HepG2 (cell line): ENCODE measurements around the gene MTHFD2L. TPM values are rescaled to one million over a fixed set of nuclear protein-coding genes. Genes with fewer than 3 reads are reported as not detected.

ENCODE experiments used
- ATAC-seq: fragments of 200-7000 bp; cut with Tn5 transposase; 3 replicates; pipeline ENCODE4 v1.9.1; 2020; ENCODE audit warnings: mild to moderate bottlenecking, moderate library complexity
- BruUV-seq: library from RNA; stranded (reverse); fragments of 400-500 nt; replicated peaks from 2 replicates; lab custom pipeline; 2021; lab: Mats Ljungman, UMichigan
- CTCF ChIA-PET: fragments of 300-600 bp; formaldehyde crosslinking; extraction: SDS; loops from one replicate; lab custom pipeline; 2021; ENCODE audit warnings: low total read pairs, inconsistent platforms, low intra/inter-chr PET ratio; lab: Yijun Ruan, JAX
- POLR2A ChIA-PET: fragments of 350-600 bp; sonication (Branson Sonifier 250); formaldehyde crosslinking; loops from one replicate; lab custom pipeline; 2020; ENCODE audit warnings: antibody characterized with exemption, inconsistent platforms; lab: Yijun Ruan, JAX
- DNase-seq: peaks from one replicate; pipeline ENCODE4 v3.0.0-alpha.2; 2015; ENCODE audit warnings: low spot score
- FAIRE-seq: peaks from 3 replicates; lab custom pipeline; 2011; peaks lifted over from hg19 to GRCh38; lab: Jason Lieb, UNC
- H2AFZ ChIP-seq: one replicate; pipeline ENCODE4 v1.6.1; 2011; ENCODE audit warnings: low read length, inconsistent platforms
- H3K27ac ChIP-seq: fragments of 300-600 bp; 3 replicates; pipeline ENCODE4 v1.8.0; 2011; ENCODE audit warnings: mixed run types, mild to moderate bottlenecking, mixed read lengths, low read length, inconsistent platforms; ENCODE audit not compliant: insufficient read depth; ENCODE audit errors: extremely low read length
- H3K27me3 ChIP-seq, 2 experiments: fragments of 200-600 bp in 1 of 2; 2 replicates in 1 of 2; 3 replicates in 1 of 2; pipeline versions ENCODE4 v1.6.0 to v1.8.0; 2011; ENCODE audit warnings: low read length in 2 of 2, mild to moderate bottlenecking in 2 of 2, moderate library complexity in 2 of 2, inconsistent platforms in 1 of 2; ENCODE audit not compliant: insufficient read depth in 2 of 2, control insufficient read depth in 1 of 2
- H3K36me3 ChIP-seq, 2 experiments: fragments of 200-600 bp in 1 of 2; replicated peaks in 1 of 2; 2 replicates in 1 of 2; 3 replicates in 1 of 2; pipeline versions ENCODE4 v1.5.1 to v1.8.0; 2011; ENCODE audit warnings: low read length in 2 of 2, inconsistent platforms in 1 of 2; ENCODE audit not compliant: insufficient read depth in 2 of 2, control insufficient read depth in 1 of 2
- H3K4me1 ChIP-seq: 2 replicates; pipeline ENCODE4 v1.5.1; 2012; ENCODE audit warnings: low read length, inconsistent platforms; ENCODE audit not compliant: insufficient read depth
- H3K4me2 ChIP-seq: 2 replicates; pipeline ENCODE4 v1.6.0; 2011; ENCODE audit warnings: low read depth, low read length, inconsistent platforms
- H3K4me3 ChIP-seq, 3 experiments: fragments of 200-600 bp in 1 of 3; sonication (generic), shearing (Covaris generic) in 1 of 3; replicated peaks in 1 of 3; 2 replicates each; pipeline ENCODE4 v1.5.1; 2011 to 2016; ENCODE audit warnings: low read length in 3 of 3, inconsistent platforms in 2 of 3, low read depth in 2 of 3, mild to moderate bottlenecking in 2 of 3, control low read depth in 1 of 3, mixed read lengths in 1 of 3; ENCODE audit not compliant: insufficient read depth in 1 of 3
- H3K79me2 ChIP-seq: one replicate; pipeline ENCODE4 v1.6.1; 2011; ENCODE audit warnings: low read length, inconsistent platforms; ENCODE audit not compliant: insufficient read depth
- H3K9ac ChIP-seq: 2 replicates; pipeline ENCODE4 v1.6.0; 2011; ENCODE audit warnings: mild to moderate bottlenecking, low read depth, low read length, inconsistent platforms; ENCODE audit not compliant: insufficient read depth
- H3K9me3 ChIP-seq: 2 replicates; pipeline ENCODE4 v1.5.1; 2012; ENCODE audit warnings: mild to moderate bottlenecking, low read length
- H4K20me1 ChIP-seq: 2 replicates; pipeline ENCODE4 v1.6.0; 2011; ENCODE audit warnings: inconsistent platforms, mild to moderate bottlenecking, low read length, moderate library complexity; ENCODE audit not compliant: insufficient read depth
- CC2D1A ChIP-seq: sonication (generic); formaldehyde crosslinking; IDR thresholded peaks from 2 replicates; pipeline ENCODE4 v1.8.1; 2023; ENCODE audit warnings: mild to moderate bottlenecking, missing genetic modification reagents
- EHMT2 ChIP-seq: fragments of 200-600 bp; sonication (generic); IDR thresholded peaks from 2 replicates; pipeline ENCODE4 v1.7.0; 2017; ENCODE audit warnings: antibody characterized with exemption, low read depth, low read length, borderline replicate concordance
- HIVEP1 ChIP-seq: sonication (generic); formaldehyde crosslinking; IDR thresholded peaks from 2 replicates; pipeline ENCODE4 v1.4.0; 2020; ENCODE audit warnings: mild to moderate bottlenecking, missing genetic modification reagents
- MIER2 ChIP-seq: IDR thresholded peaks from 2 replicates; pipeline ENCODE4 v1.6.1; 2016; ENCODE audit warnings: missing biosample characterization, missing genetic modification reagents
- MLX ChIP-seq: IDR thresholded peaks from 2 replicates; pipeline ENCODE4 v1.6.1; 2016
- NBN ChIP-seq: fragments of 450-650 bp; conservative IDR thresholded peaks from 2 replicates; pipeline ENCODE4 v1.6.1; 2017
- PLRG1 ChIP-seq: fragments of 450-650 bp; conservative IDR thresholded peaks from 2 replicates; pipeline ENCODE4 v1.6.1; 2016
- PRPF4 ChIP-seq: fragments of 200-400 bp; formaldehyde crosslinking; IDR thresholded peaks from 2 replicates; pipeline ENCODE4 v1.6.1; 2016; ENCODE audit warnings: low read length, low read depth; ENCODE audit not compliant: poor library complexity, severe bottlenecking
- RARA ChIP-seq: IDR thresholded peaks from 2 replicates; pipeline ENCODE4 v1.6.1; 2016; ENCODE audit warnings: missing genetic modification reagents, missing compliant biosample characterization
- RFX1 ChIP-seq: fragments of 450-650 bp; IDR thresholded peaks from 2 replicates; pipeline ENCODE4 v1.6.1; 2017
- SALL1 ChIP-seq: sonication (generic); formaldehyde crosslinking; IDR thresholded peaks from 2 replicates; pipeline ENCODE4 v1.8.0; 2022; ENCODE audit warnings: mild to moderate bottlenecking, missing genetic modification reagents
- YEATS2 ChIP-seq: sonication (generic); formaldehyde crosslinking; IDR thresholded peaks from 2 replicates; pipeline ENCODE4 v1.4.0; 2020; ENCODE audit warnings: missing genetic modification reagents, borderline replicate concordance
- ZFP82 ChIP-seq: sonication (generic); formaldehyde crosslinking; IDR thresholded peaks from 2 replicates; pipeline ENCODE4 v1.5.1; 2020; ENCODE audit warnings: mild to moderate bottlenecking, missing genetic modification reagents, borderline replicate concordance
- ZNF205 ChIP-seq: IDR thresholded peaks from 2 replicates; pipeline ENCODE4 v1.6.1; 2018; ENCODE audit warnings: missing biosample characterization, missing genetic modification reagents
- ZNF251 ChIP-seq: sonication (generic); formaldehyde crosslinking; IDR thresholded peaks from 2 replicates; pipeline ENCODE4 v1.9.0; 2021; ENCODE audit warnings: mild to moderate bottlenecking, missing genetic modification reagents
- ZNF263 ChIP-seq: sonication (generic); formaldehyde crosslinking; IDR thresholded peaks from 2 replicates; pipeline ENCODE4 v1.4.0; 2020; ENCODE audit warnings: missing genetic modification reagents
- ZNF317 ChIP-seq: sonication (generic); formaldehyde crosslinking; IDR thresholded peaks from 2 replicates; pipeline ENCODE4 v1.5.0; 2020; ENCODE audit warnings: mild to moderate bottlenecking, missing genetic modification reagents
- ZNF350 ChIP-seq: sonication (generic); formaldehyde crosslinking; IDR thresholded peaks from 2 replicates; pipeline ENCODE4 v1.4.0; 2020; ENCODE audit warnings: mild to moderate bottlenecking, low read depth, missing genetic modification reagents, borderline replicate concordance
- ZNF598 ChIP-seq: sonication (generic); formaldehyde crosslinking; IDR thresholded peaks from 2 replicates; pipeline ENCODE4 v1.5.1; 2020; ENCODE audit warnings: mild to moderate bottlenecking, missing genetic modification reagents, borderline replicate concordance
- ZNF766 ChIP-seq: sonication (generic); formaldehyde crosslinking; IDR thresholded peaks from 2 replicates; pipeline ENCODE4 v1.5.0; 2020; ENCODE audit warnings: missing genetic modification reagents, borderline replicate concordance
- ZNF891 ChIP-seq: sonication (generic); formaldehyde crosslinking; IDR thresholded peaks from 2 replicates; pipeline ENCODE4 v1.5.0; 2020; ENCODE audit warnings: mild to moderate bottlenecking, missing genetic modification reagents
- WGBS: methylation state at CpG from one replicate; pipeline ENCODE4 v1.1.6; 2017; ENCODE audit warnings: low lambda C conversion rate; 5-methylcytosine and 5-hydroxymethylcytosine counted together
- in situ Hi-C: cut with HindIII; loops from 2 replicates; pipeline ENCODE4 v1.10.0; 2017; ENCODE audit warnings: low pct_unique_long_range_greater_than_20kb; ENCODE audit not compliant: extremely low pct_ligation_motif_present
- intact Hi-C: fragments of 100-400 bp; cut with micrococcal nuclease; formaldehyde crosslinking; loops from one replicate; pipeline ENCODE4 v1.10.0; 2022; ENCODE audit not compliant: unreplicated experiment
- polyA plus RNA-seq, 8 experiments: library from polyadenylated mRNA; depleted of rRNA in 3 of 8; stranded (reverse) in 7 of 8; unstranded in 1 of 8; fragments of >200 nt; fragmentation: Illumina TruSeq in 4 of 8; extraction: Trizol in 4 of 8; gene quantifications; 2 replicates each; pipeline versions ENCODE4 v1.2.1 to v1.2.3, GENCODE V29; 2011 to 2016; ENCODE audit warnings: low read depth in 4 of 8, missing spikeins in 1 of 8, mixed read lengths in 1 of 8; ENCODE audit not compliant: insufficient read depth in 1 of 8
- total RNA-seq, 5 experiments: library from RNA; depleted of rRNA; stranded (reverse); fragments of >200 nt; fragmentation: Illumina TruSeq; extraction: Trizol; gene quantifications; 2 replicates each; pipeline ENCODE4 v1.2.3, GENCODE V29; 2016; ENCODE audit warnings: low read depth in 1 of 5
- TF ChIP-seq, protein P1 (sequence below): sonication (generic); formaldehyde crosslinking; IDR thresholded peaks from 2 replicates; pipeline ENCODE4 v1.8.1; 2023; ENCODE audit warnings: mild to moderate bottlenecking, inconsistent platforms, moderate library complexity, missing genetic modification reagents, borderline replicate concordance

The MTHFD2L gene
- total and polyA plus RNA-seq, 2 of the 13 experiments (the other 11 are each of a cell fraction or from before 2014, with no cell fraction given): 10.5 to 14.9 TPM

DNA sequence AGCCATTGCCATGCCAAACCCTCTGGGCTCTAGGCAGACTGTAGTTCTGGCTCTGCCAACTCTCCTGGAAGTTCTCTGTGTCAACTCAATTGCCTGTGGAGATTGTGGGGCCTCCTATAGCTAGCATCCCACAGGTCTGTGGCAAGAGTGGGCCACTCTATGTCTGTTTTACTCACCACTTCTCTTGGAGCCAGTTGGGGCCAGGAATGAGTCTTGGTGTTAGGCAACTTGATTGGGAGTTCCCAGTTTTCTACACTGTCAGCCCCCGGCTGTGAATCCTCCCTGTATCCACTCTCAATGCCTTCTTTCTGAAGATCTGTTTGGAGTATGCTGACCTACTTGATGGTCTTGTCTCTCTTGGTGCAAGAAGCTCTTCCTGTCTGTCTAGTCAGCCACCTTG lies 102.1 kb downstream of the MTHFD2L start:
- H3K4me2 ChIP-seq: no peak overlapping the region
- H3K4me3 ChIP-seq: no peak overlapping the region
- no peak overlapping the region for H2AFZ ChIP-seq
- no peak overlapping the region for H3K9ac ChIP-seq
- no peaks in the 10 kb centered on the region for H3K4me1 ChIP-seq
- H3K27ac ChIP-seq: no peak overlapping the region
- POLR2A ChIA-PET: no interaction called here
- intact Hi-C loops (no loop called here), in situ Hi-C loops (no loop called here)
- no peak for DNase-seq
- ATAC-seq: no peak
- WGBS: 9% methylated on average over 1 of the region's 1 CpG
- CTCF ChIA-PET: no interaction called here
- TF ChIP-seq PRPF4 (no peak), MIER2 (CRISPR knock-in tag) (no peak), ZNF251 (CRISPR knock-in tag) (no peak), ZNF350 (CRISPR knock-in tag) (no peak), RARA (CRISPR knock-in tag) (no peak), PLRG1 (no peak), ZNF598 (CRISPR knock-in tag) (no peak), HIVEP1 (CRISPR knock-in tag) (no peak), YEATS2 (CRISPR knock-in tag) (no peak), ZNF263 (CRISPR knock-in tag) (no peak), SALL1 (no peak)
- H3K27me3 ChIP-seq: no peaks in the 10 kb centered on the region
- no peaks in the 10 kb centered on the region for H3K36me3 ChIP-seq
- no peak for FAIRE-seq
- no peaks in the 10 kb centered on the region for H3K9me3 ChIP-seq
- no peaks in the 10 kb centered on the region for H3K79me2 ChIP-seq
- BruUV-seq: no TSS peak
- no peaks in the 10 kb centered on the region for H4K20me1 ChIP-seq

- no peaks in the 10 kb centered on the region for H3K36me3 ChIP-seq
- H3K9me3 ChIP-seq: no peaks in the 10 kb centered on the region
- no peak for FAIRE-seq
- no peak overlapping the region for H3K4me3 ChIP-seq
- no peak overlapping the region for H3K4me2 ChIP-seq
- ChIA-PET CTCF (no interaction called here), POLR2A (no interaction called here)
- H3K27ac ChIP-seq: no peak overlapping the region
- H2AFZ ChIP-seq: no peak overlapping the region
- no peak for DNase-seq
- no peak for ATAC-seq
- no peaks in the 10 kb centered on the region for H4K20me1 ChIP-seq
- intact Hi-C loops (no loop called here), in situ Hi-C loops (no loop called here)
- BruUV-seq: no TSS peak
- H3K79me2 ChIP-seq: no peaks in the 10 kb centered on the region
- no peaks in the 10 kb centered on the region for H3K4me1 ChIP-seq
- H3K27me3 ChIP-seq: no peaks in the 10 kb centered on the region
- no peak overlapping the region for H3K9ac ChIP-seq
- TF ChIP-seq MLX (no peak), ZNF891 (CRISPR knock-in tag) (no peak), CC2D1A (CRISPR knock-in tag) (no peak), NBN (no peak), ZFP82 (CRISPR knock-in tag) (no peak), EHMT2 (no peak), ZNF205 (CRISPR knock-in tag) (no peak), RFX1 (no peak), ZNF766 (CRISPR knock-in tag) (no peak), ZNF317 (no peak)
- TF ChIP-seq, protein P1, sequence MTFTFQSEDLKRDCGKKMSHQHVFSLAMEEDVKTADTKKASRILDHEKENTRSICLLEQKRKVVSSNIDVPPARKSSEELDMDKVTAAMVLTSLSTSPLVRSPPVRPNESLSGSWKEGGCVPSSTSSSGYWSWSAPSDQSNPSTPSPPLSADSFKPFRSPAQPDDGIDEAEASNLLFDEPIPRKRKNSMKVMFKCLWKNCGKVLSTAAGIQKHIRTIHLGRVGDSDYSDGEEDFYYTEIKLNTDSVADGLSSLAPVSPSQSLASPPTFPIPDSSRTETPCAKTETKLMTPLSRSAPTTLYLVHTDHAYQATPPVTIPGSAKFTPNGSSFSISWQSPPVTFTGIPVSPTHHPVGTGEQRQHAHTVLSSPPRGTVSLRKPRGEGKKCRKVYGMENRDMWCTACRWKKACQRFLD (CRISPR knock-in tag): no peak
Measured at GRCh38 chr4:74262522-74262921, 104.6 kb downstream of the MTHFD2L start.
